Fibroblast of lung (primary cell): ENCODE data around the gene LRGUK. TPM values are rescaled to one million over a fixed set of nuclear protein-coding genes. Genes with fewer than 3 reads are reported as not detected.

Experiments
- DNase-seq, 2 donors: peaks; one replicate each; pipeline versions ENCODE4 v3.0.0 to v3.0.0-alpha.2; 2010; ENCODE audit warnings: low read depth in 2 of 2
- H2AFZ ChIP-seq: 2 replicates; pipeline ENCODE4 v1.5.1; 2012; ENCODE audit warnings: low read length, control low read depth, inconsistent platforms
- H3K27ac ChIP-seq: 2 replicates; pipeline ENCODE4 v1.5.1; 2011; ENCODE audit warnings: low read length, control low read depth; ENCODE audit not compliant: insufficient read depth
- H3K27me3 ChIP-seq: 2 replicates; pipeline ENCODE4 v1.5.1; 2011; ENCODE audit warnings: mild to moderate bottlenecking, low read length; ENCODE audit not compliant: control insufficient read depth, insufficient read depth
- H3K36me3 ChIP-seq: 2 replicates; pipeline ENCODE4 v1.5.1; 2011; ENCODE audit warnings: low read length; ENCODE audit not compliant: control insufficient read depth, insufficient read depth
- H3K4me1 ChIP-seq: 2 replicates; pipeline ENCODE4 v1.5.1; 2011; ENCODE audit warnings: low read length; ENCODE audit not compliant: control insufficient read depth, insufficient read depth; ENCODE audit errors: extremely low read depth
- H3K4me2 ChIP-seq: 2 replicates; pipeline ENCODE4 v1.5.1; 2011; ENCODE audit warnings: low read length, control low read depth; ENCODE audit not compliant: insufficient read depth; ENCODE audit errors: extremely low read depth
- H3K4me3 ChIP-seq, 4 experiments: fragments of 200-600 bp in 1 of 4; sonication (generic) in 1 of 4; replicated peaks in 1 of 4; 2 replicates each; pipeline ENCODE4 v1.5.1; 2011 to 2016; ENCODE audit warnings: low read length in 4 of 4, low read depth in 3 of 4, mild to moderate bottlenecking in 3 of 4, control low read depth in 2 of 4, inconsistent platforms in 1 of 4, mixed read lengths in 1 of 4; ENCODE audit not compliant: insufficient read depth in 1 of 4; ENCODE audit errors: control extremely low read depth in 1 of 4
- H3K79me2 ChIP-seq: 2 replicates; pipeline ENCODE4 v1.5.1; 2012; ENCODE audit warnings: mild to moderate bottlenecking, low read length, inconsistent platforms; ENCODE audit not compliant: control insufficient read depth, insufficient read depth
- H3K9ac ChIP-seq: 2 replicates; pipeline ENCODE4 v1.5.1; 2011; ENCODE audit warnings: mild to moderate bottlenecking, low read length, control low read depth; ENCODE audit not compliant: insufficient read depth
- H3K9me3 ChIP-seq: 2 replicates; pipeline ENCODE4 v1.5.1; 2012; ENCODE audit warnings: low read depth, low read length; ENCODE audit not compliant: control insufficient read depth, insufficient read depth
- H4K20me1 ChIP-seq: 2 replicates; pipeline ENCODE4 v1.5.1; 2011; ENCODE audit warnings: low read length; ENCODE audit not compliant: control insufficient read depth, insufficient read depth; ENCODE audit errors: extremely low read depth
- EZH2 ChIP-seq: IDR thresholded peaks from 2 replicates; pipeline ENCODE4 v1.5.1; 2012; ENCODE audit warnings: low read length, control low read depth, mild to moderate bottlenecking; ENCODE audit errors: missing control alignments
- polyA plus RNA-seq, 2 donors: library from polyadenylated mRNA; depleted of rRNA in 1 of 2; stranded (reverse) in 1 of 2; unstranded in 1 of 2; fragments of >200 nt; gene quantifications; 2 replicates each; pipeline ENCODE4 v1.2.1, GENCODE V29; 2011 to 2012; ENCODE audit warnings: missing spikeins in 1 of 2
- total RNA-seq: library from RNA; depleted of rRNA; stranded (reverse); fragments of >200 nt; gene quantifications from 2 replicates; pipeline ENCODE4 v1.2.1, GENCODE V29; 2014
- TF ChIP-seq, protein P1 (sequence below), 2 donors: IDR thresholded peaks in 1 of 2; conservative IDR thresholded peaks in 1 of 2; 1 replicate in 1 of 2; 2 replicates in 1 of 2; pipeline ENCODE4 v1.5.1; 2011 to 2012; ENCODE audit warnings: low read length in 2 of 2, control low read depth in 1 of 2, inconsistent platforms in 1 of 2, low read depth in 1 of 2, mild to moderate bottlenecking in 1 of 2

Gene LRGUK
- total and polyA plus RNA-seq, 2 donors (not counting 1 experiment from before 2014, with no cell fraction given), result 0.08 to 0.17 TPM

DNA sequence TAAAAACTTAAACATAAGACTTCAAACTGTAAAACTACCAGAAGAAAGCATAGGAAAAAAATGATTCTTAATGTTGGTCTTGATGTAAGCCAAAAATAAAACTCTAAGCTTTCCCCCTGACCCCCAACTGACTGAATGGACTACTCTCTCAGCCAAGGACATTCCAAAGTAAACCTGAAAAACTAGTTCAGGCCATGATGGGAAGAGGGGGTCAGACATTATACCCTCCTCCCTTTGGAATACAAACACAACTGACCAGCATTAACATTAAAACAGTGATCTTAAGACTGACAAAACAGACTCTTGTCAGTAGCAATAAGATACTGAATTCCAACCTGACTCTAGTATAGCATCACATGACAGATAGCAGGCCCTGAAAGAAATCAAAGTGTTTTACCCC lies 13.5 kb upstream of the LRGUK start:
- no peak for DNase-seq
- H3K4me2 ChIP-seq, result no peak overlapping the region
- H3K36me3 ChIP-seq, result no peaks in the 10 kb centered on the region

DNA sequence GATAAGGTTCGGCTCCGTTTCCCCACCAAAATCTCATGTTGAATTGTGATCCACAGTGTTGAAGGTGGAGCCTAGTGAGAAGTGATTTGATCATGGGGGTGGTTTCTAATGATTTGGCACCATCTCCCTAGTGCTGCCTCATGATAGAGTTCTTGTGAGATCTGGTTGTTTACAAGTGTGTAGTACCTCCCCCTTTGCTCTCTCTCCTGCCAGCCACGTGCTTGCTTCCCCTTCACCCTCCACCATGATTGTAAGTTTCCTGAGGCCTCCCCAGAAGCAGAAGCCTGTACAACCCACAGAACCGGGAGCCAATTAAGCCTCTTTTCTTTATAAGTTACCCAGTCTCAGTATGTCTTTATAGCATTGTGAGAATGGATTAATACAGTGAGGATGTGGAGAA lies 12.1 kb upstream of the LRGUK start:
- H3K27ac ChIP-seq, result no peak overlapping the region
- H3K27me3 ChIP-seq, result no peaks in the 10 kb centered on the region
- no peaks in the 10 kb centered on the region for H3K79me2 ChIP-seq
- no peaks in the 10 kb centered on the region for H3K4me1 ChIP-seq
- H3K36me3 ChIP-seq, result no peaks in the 10 kb centered on the region
- no peaks in the 10 kb centered on the region for H3K9me3 ChIP-seq
- H2AFZ ChIP-seq, result no peak overlapping the region
- no peak overlapping the region for H3K9ac ChIP-seq
- no peak for DNase-seq
- H4K20me1 ChIP-seq, result no peaks in the 10 kb centered on the region
- no peak overlapping the region for H3K4me2 ChIP-seq
- TF ChIP-seq EZH2, result no peak
- TF ChIP-seq, protein P1, sequence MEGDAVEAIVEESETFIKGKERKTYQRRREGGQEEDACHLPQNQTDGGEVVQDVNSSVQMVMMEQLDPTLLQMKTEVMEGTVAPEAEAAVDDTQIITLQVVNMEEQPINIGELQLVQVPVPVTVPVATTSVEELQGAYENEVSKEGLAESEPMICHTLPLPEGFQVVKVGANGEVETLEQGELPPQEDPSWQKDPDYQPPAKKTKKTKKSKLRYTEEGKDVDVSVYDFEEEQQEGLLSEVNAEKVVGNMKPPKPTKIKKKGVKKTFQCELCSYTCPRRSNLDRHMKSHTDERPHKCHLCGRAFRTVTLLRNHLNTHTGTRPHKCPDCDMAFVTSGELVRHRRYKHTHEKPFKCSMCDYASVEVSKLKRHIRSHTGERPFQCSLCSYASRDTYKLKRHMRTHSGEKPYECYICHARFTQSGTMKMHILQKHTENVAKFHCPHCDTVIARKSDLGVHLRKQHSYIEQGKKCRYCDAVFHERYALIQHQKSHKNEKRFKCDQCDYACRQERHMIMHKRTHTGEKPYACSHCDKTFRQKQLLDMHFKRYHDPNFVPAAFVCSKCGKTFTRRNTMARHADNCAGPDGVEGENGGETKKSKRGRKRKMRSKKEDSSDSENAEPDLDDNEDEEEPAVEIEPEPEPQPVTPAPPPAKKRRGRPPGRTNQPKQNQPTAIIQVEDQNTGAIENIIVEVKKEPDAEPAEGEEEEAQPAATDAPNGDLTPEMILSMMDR (conservative IDR thresholded peaks at IDR 0.05 in 1 of 2, IDR thresholded peaks at IDR 0.05 in 1 of 2; ENCODE audit: low read depth in 1 of 2, low read length in 2 of 2), result no peak
- H3K4me3 ChIP-seq, result no peak overlapping the region

More for the DNA sequence above, 13.5 kb upstream of the LRGUK start:
- TF ChIP-seq EZH2, result no peak
- TF ChIP-seq, protein P1 (conservative IDR thresholded peaks at IDR 0.05 in 1 of 2, IDR thresholded peaks at IDR 0.05 in 1 of 2; ENCODE audit: low read depth in 1 of 2, low read length in 2 of 2), result no peak
- Histone ChIP-seq H3K4me3 (no peak overlapping the region), H4K20me1 (no peaks in the 10 kb centered on the region), H3K79me2 (no peaks in the 10 kb centered on the region), H3K27me3 (no peaks in the 10 kb centered on the region), H3K9ac (no peak overlapping the region), H3K27ac (no peak overlapping the region), H3K9me3 (no peaks in the 10 kb centered on the region), H2AFZ (no peak overlapping the region), H3K4me1 (no peaks in the 10 kb centered on the region)

- DNase-seq, result peak in 1 of 2 donors; percentile 4
- no peaks in the 10 kb centered on the region for H3K79me2 ChIP-seq
- TF ChIP-seq, protein P1 (conservative IDR thresholded peaks at IDR 0.05 in 1 of 2, IDR thresholded peaks at IDR 0.05 in 1 of 2; ENCODE audit: low read depth in 1 of 2, low read length in 2 of 2), result no peak
- TF ChIP-seq EZH2, result no peak
- H3K27me3 ChIP-seq, result no peaks in the 10 kb centered on the region
- H3K4me2 ChIP-seq, result no peak overlapping the region
- H3K9ac ChIP-seq, result no peak overlapping the region
- no peaks in the 10 kb centered on the region for H3K4me1 ChIP-seq
- H3K4me3 ChIP-seq, result no peak overlapping the region
- H3K9me3 ChIP-seq, result no peaks in the 10 kb centered on the region
- H4K20me1 ChIP-seq, result no peaks in the 10 kb centered on the region
- no peaks in the 10 kb centered on the region for H3K36me3 ChIP-seq
- no peak overlapping the region for H2AFZ ChIP-seq
- no peak overlapping the region for H3K27ac ChIP-seq
Observed at GRCh38 chr7:134120405-134120804, 6.7 kb upstream of the LRGUK start.
